HEK293T (cell line): ENCODE results near the gene OR5H1.
"Not testable (repeated sequence)": the region's sequence is repeated elsewhere in the genome, so short reads cannot be mapped to it uniquely, and the experiment has no call there.

ENCODE experiments used
- CTCF ChIA-PET: fragments of 350-600 bp; formaldehyde crosslinking; extraction: SDS; loops from one replicate; lab custom pipeline; 2021; ENCODE audit warnings: antibody characterized with exemption, inconsistent platforms; lab: Yijun Ruan, JAX
- POLR2A ChIA-PET: fragments of 350-600 bp; formaldehyde crosslinking; extraction: SDS; loops from one replicate; lab custom pipeline; 2020; ENCODE audit warnings: antibody characterized with exemption, inconsistent platforms; lab: Yijun Ruan, JAX
- DNase-seq: peaks from one replicate; pipeline ENCODE4 v3.0.0; 2012; ENCODE audit warnings: mixed read lengths; ENCODE audit errors: extremely low spot score
- ARNT ChIP-seq: fragments of 450-650 bp; IDR thresholded peaks from 2 replicates; pipeline ENCODE4 v1.6.1; 2017; ENCODE audit warnings: mild to moderate bottlenecking
- BHLHE40 ChIP-seq: fragments of 450-650 bp; IDR thresholded peaks from 2 replicates; pipeline ENCODE4 v1.6.1; 2016; ENCODE audit warnings: mild to moderate bottlenecking, moderate library complexity, borderline replicate concordance
- CTBP1 ChIP-seq: fragments of 450-650 bp; IDR thresholded peaks from 2 replicates; pipeline ENCODE4 v1.6.1; 2016; ENCODE audit warnings: borderline replicate concordance
- ELF4 ChIP-seq: fragments of 450-650 bp; IDR thresholded peaks from 2 replicates; pipeline ENCODE4 v1.6.1; 2017; ENCODE audit warnings: antibody characterized with exemption
- FOXA1 ChIP-seq: fragments of 450-650 bp; IDR thresholded peaks from 2 replicates; pipeline ENCODE4 v1.6.1; 2016; ENCODE audit warnings: mild to moderate bottlenecking
- FOXK2 ChIP-seq: fragments of 450-650 bp; IDR thresholded peaks from 2 replicates; pipeline ENCODE4 v1.6.1; 2016; ENCODE audit warnings: mild to moderate bottlenecking
- FOXM1 ChIP-seq: fragments of 450-650 bp; IDR thresholded peaks from 2 replicates; pipeline ENCODE4 v1.6.1; 2017; ENCODE audit warnings: mild to moderate bottlenecking, borderline replicate concordance
- HDGF ChIP-seq: fragments of 450-650 bp; IDR thresholded peaks from 2 replicates; pipeline ENCODE4 v1.6.1; 2017; ENCODE audit warnings: antibody characterized with exemption, borderline replicate concordance
- L3MBTL2 ChIP-seq: fragments of 450-650 bp; conservative IDR thresholded peaks from 2 replicates; pipeline ENCODE4 v1.6.1; 2016; ENCODE audit warnings: mild to moderate bottlenecking
- LEF1 ChIP-seq: fragments of 450-650 bp; IDR thresholded peaks from 2 replicates; pipeline ENCODE4 v1.6.1; 2017; ENCODE audit warnings: mild to moderate bottlenecking, borderline replicate concordance
- NFRKB ChIP-seq: fragments of 450-650 bp; IDR thresholded peaks from 2 replicates; pipeline ENCODE4 v1.6.1; 2016; ENCODE audit warnings: mild to moderate bottlenecking, moderate library complexity
- PKNOX1 ChIP-seq: fragments of 450-650 bp; IDR thresholded peaks from 2 replicates; pipeline ENCODE4 v1.6.1; 2016
- SP1 ChIP-seq: fragments of 450-650 bp; IDR thresholded peaks from 2 replicates; pipeline ENCODE4 v1.6.1; 2017
- SUZ12 ChIP-seq: fragments of 450-650 bp; IDR thresholded peaks from 2 replicates; pipeline ENCODE4 v1.6.1; 2016; ENCODE audit warnings: mild to moderate bottlenecking
- TARDBP ChIP-seq: fragments of 450-650 bp; IDR thresholded peaks from 2 replicates; pipeline ENCODE4 v1.6.1; 2016
- ZNF384 ChIP-seq: fragments of 450-650 bp; IDR thresholded peaks from 2 replicates; pipeline ENCODE4 v1.6.1; 2016

Gene OR5H1

GRCh38 chr3:98140531-98140930 is 10.0 kb downstream of the OR5H1 start:
- no peak for DNase-seq
- ChIA-PET POLR2A (no interaction called here), CTCF (no interaction called here)
- no peak for TF ChIP-seq BHLHE40
- no peak for TF ChIP-seq FOXM1
- no peak for TF ChIP-seq SUZ12
- no peak for TF ChIP-seq TARDBP
- TF ChIP-seq HDGF = no peak
- TF ChIP-seq PKNOX1 = no peak
- TF ChIP-seq LEF1 = no peak
- TF ChIP-seq L3MBTL2 = no peak
- no peak for TF ChIP-seq SP1
- TF ChIP-seq ARNT = no peak
- TF ChIP-seq ELF4 = no peak
- TF ChIP-seq ZNF384 = no peak
- no peak for TF ChIP-seq NFRKB

GRCh38 chr3:98147179-98147578 is 16.7 kb downstream of the OR5H1 start, which contains the start of gene OR5H14:
Gene OR5H14, plus strand, starts transcription at chr3:98147479. Its CDS starts 1,907 bp downstream, at chr3:98149386.
- TF ChIP-seq TARDBP = no peak
- no peak for TF ChIP-seq ZNF384
- no peak for TF ChIP-seq SUZ12
- TF ChIP-seq FOXA1 = no peak
- no peak for TF ChIP-seq NFRKB
- TF ChIP-seq LEF1 = no peak
- no peak for TF ChIP-seq BHLHE40
- TF ChIP-seq L3MBTL2 = no peak
- no peak for TF ChIP-seq FOXM1
- TF ChIP-seq FOXK2 = no peak
- TF ChIP-seq SP1 = no peak
- TF ChIP-seq PKNOX1 = no peak
- TF ChIP-seq ARNT = no peak
- no peak for TF ChIP-seq HDGF
- no peak for TF ChIP-seq ELF4
- DNase-seq = no peak
- POLR2A ChIA-PET = no interaction called here
- CTCF ChIA-PET = no interaction called here

GRCh38 chr3:98148751-98149150 is 18.2 kb downstream of the OR5H1 start:
- POLR2A ChIA-PET = no interaction called here
- CTCF ChIA-PET = no interaction called here
- no peak for DNase-seq
- TF ChIP-seq CTBP1 (no peak), SP1 (no peak), ZNF384 (no peak), PKNOX1 (no peak), FOXA1 (no peak), FOXM1 (no peak), ELF4 (no peak), BHLHE40 (no peak), NFRKB (no peak), L3MBTL2 (no peak)

- CTCF ChIA-PET, POLR2A ChIA-PET, DNase-seq: not testable (repeated sequence)
Measured at GRCh38 chr3:98149456-98149855, 18.9 kb downstream of the OR5H1 start.

GRCh38 chr3:98151241-98151640 is 20.7 kb downstream of the OR5H1 start:
- no peak for DNase-seq
- TF ChIP-seq L3MBTL2 (no peak), CTBP1 (no peak), SP1 (no peak), ARNT (no peak), ZNF384 (no peak), SUZ12 (no peak), FOXK2 (no peak), ELF4 (no peak)
- CTCF ChIA-PET = no interaction called here
- POLR2A ChIA-PET = no interaction called here

GRCh38 chr3:98166396-98166795 is 35.9 kb downstream of the OR5H1 start, which contains the start of gene OR5H15:
Gene OR5H15, plus strand, starts transcription at chr3:98166696. Its CDS starts 2,004 bp downstream, at chr3:98168700.
- TF ChIP-seq ZNF384 (no peak), SP1 (no peak), ELF4 (no peak), BHLHE40 (no peak), PKNOX1 (no peak), ARNT (no peak), FOXK2 (no peak), FOXA1 (no peak), CTBP1 (no peak), SUZ12 (no peak), TARDBP (no peak), NFRKB (no peak), FOXM1 (no peak), HDGF (no peak), LEF1 (no peak), L3MBTL2 (no peak)
- POLR2A ChIA-PET = no interaction called here
- CTCF ChIA-PET = no interaction called here
- DNase-seq = no peak

GRCh38 chr3:98171071-98171470 is 40.5 kb downstream of the OR5H1 start:
- TF ChIP-seq SP1 = no peak
- ChIA-PET POLR2A (no interaction called here), CTCF (no interaction called here)
- DNase-seq = no peak
